Suprapubic skin (tissue), 4 donors: ENCODE results near the gene UQCRC1. TPM values are rescaled to one million over a fixed set of nuclear protein-coding genes. Genes with fewer than 3 reads are reported as not detected.

Source experiments
- DNase-seq, 2 donors: peaks; one replicate each; pipeline ENCODE4 v3.0.0-alpha.2; 2019; ENCODE audit warnings: low spot score in 2 of 2
- H3K27ac ChIP-seq: fragments of 200-600 bp; sonication (generic); one replicate; pipeline ENCODE4 v1.5.1; 2019
- H3K27me3 ChIP-seq: fragments of 200-600 bp; sonication (generic); one replicate; pipeline ENCODE4 v1.5.1; 2019
- H3K36me3 ChIP-seq: fragments of 200-600 bp; sonication (generic); one replicate; pipeline ENCODE4 v1.5.1; 2019
- H3K4me1 ChIP-seq: fragments of 200-600 bp; sonication (generic); one replicate; pipeline ENCODE4 v1.5.1; 2019
- H3K4me3 ChIP-seq: fragments of 200-600 bp; sonication (generic); one replicate; pipeline ENCODE4 v1.5.1; 2019; ENCODE audit warnings: mild to moderate bottlenecking
- H3K9me3 ChIP-seq: fragments of 200-600 bp; sonication (generic); one replicate; pipeline ENCODE4 v1.5.1; 2019
- CTCF ChIP-seq, 2 donors: fragments of 200-600 bp in 1 of 2; fragments of 450-650 bp in 1 of 2; sonication (generic) in 1 of 2; IDR thresholded peaks; one replicate each; pipeline ENCODE4 v1.5.1; 2016 to 2019; ENCODE audit warnings: antibody characterized with exemption in 2 of 2, mild to moderate bottlenecking in 1 of 2, moderate library complexity in 1 of 2
- EP300 ChIP-seq: sonication (generic); formaldehyde crosslinking; IDR thresholded peaks from one replicate; pipeline ENCODE4 v1.6.1; 2017; ENCODE audit warnings: antibody characterized with exemption
- POLR2A ChIP-seq, 2 donors: fragments of 450-650 bp; IDR thresholded peaks; one replicate each; pipeline ENCODE4 v1.6.1; 2017; ENCODE audit warnings: antibody characterized with exemption in 2 of 2, mild to moderate bottlenecking in 2 of 2, moderate library complexity in 2 of 2
- POLR2AphosphoS5 ChIP-seq, 3 donors: sonication (generic); formaldehyde crosslinking; IDR thresholded peaks; one replicate each; pipeline ENCODE4 v1.6.1; 2017; ENCODE audit warnings: antibody characterized with exemption in 3 of 3
- WGBS: methylation state at CpG from one replicate; pipeline ENCODE4 v1.1.5; 2018; 5-methylcytosine and 5-hydroxymethylcytosine counted together
- total RNA-seq, 4 donors: library from RNA; depleted of rRNA; stranded (reverse); fragments of >200 nt; gene quantifications; one replicate each; pipeline ENCODE4 v1.1.0, GENCODE V29; 2016

The UQCRC1 gene
- total RNA-seq, 4 donors from 2014 or later = 294 to 337 (median 319) TPM

GRCh38 chr3:48619541-48620524 is 10.4 kb upstream of the UQCRC1 start:
- H3K36me3 ChIP-seq = no peaks in the 10 kb centered on the region
- no peak overlapping the region for H3K27ac ChIP-seq
- no peak for TF ChIP-seq POLR2A (IDR thresholded peaks at IDR 0.05)
- TF ChIP-seq POLR2AphosphoS5 (IDR thresholded peaks at IDR 0.05) = no peak
- no peak for TF ChIP-seq EP300
- TF ChIP-seq CTCF (IDR thresholded peaks at IDR 0.05) = no peak

GRCh38 chr3:48617559-48617958 is 8.1 kb upstream of the UQCRC1 start:
- TF ChIP-seq EP300 (no peak), POLR2A (IDR thresholded peaks at IDR 0.05) (no peak), CTCF (IDR thresholded peaks at IDR 0.05) (no peak), POLR2AphosphoS5 (IDR thresholded peaks at IDR 0.05) (no peak)
- Histone ChIP-seq H3K4me3 (no peak overlapping the region), H3K27ac (no peak overlapping the region), H3K4me1 (no peaks in the 10 kb centered on the region), H3K36me3 (no peaks in the 10 kb centered on the region), H3K27me3 (no peaks in the 10 kb centered on the region), H3K9me3 (peaks cover 9% of the 10 kb centered on the region)
- 94% methylated on average over 4 of the region's 4 CpGs for WGBS
- no peak for DNase-seq

More at GRCh38 chr3:48619541-48620524, 10.4 kb upstream of the UQCRC1 start:
- 75% methylated on average over 6 of the region's 7 CpGs for WGBS
- no peak for DNase-seq
- Histone ChIP-seq H3K27me3 (no peaks in the 10 kb centered on the region), H3K9me3 (peaks cover 9% of the 10 kb centered on the region), H3K4me3 (no peak overlapping the region), H3K4me1 (no peaks in the 10 kb centered on the region)

GRCh38 chr3:48614044-48614443 is 4.6 kb upstream of the UQCRC1 start:
- no peak for DNase-seq
- WGBS = 66% methylated on average over 3 of the region's 3 CpGs
- peaks cover 9% of the 10 kb centered on the region for H3K9me3 ChIP-seq
- H3K4me1 ChIP-seq = peaks cover 6% of the 10 kb centered on the region
- no peaks in the 10 kb centered on the region for H3K36me3 ChIP-seq
- H3K27ac ChIP-seq = no peak overlapping the region
- H3K27me3 ChIP-seq = no peaks in the 10 kb centered on the region
- H3K4me3 ChIP-seq = no peak overlapping the region
- TF ChIP-seq EP300 (no peak), POLR2A (IDR thresholded peaks at IDR 0.05) (no peak), POLR2AphosphoS5 (IDR thresholded peaks at IDR 0.05) (no peak), CTCF (IDR thresholded peaks at IDR 0.05) (no peak)

GRCh38 chr3:48612309-48612708 is 2.9 kb upstream of the UQCRC1 start:
- no peak for DNase-seq
- peaks cover 19% of the 10 kb centered on the region for H3K4me1 ChIP-seq
- H3K4me3 ChIP-seq = no peak overlapping the region
- no peak for TF ChIP-seq POLR2AphosphoS5 (IDR thresholded peaks at IDR 0.05)
- TF ChIP-seq POLR2A (IDR thresholded peaks at IDR 0.05) = no peak
- no peak for TF ChIP-seq EP300
- no peak for TF ChIP-seq CTCF (IDR thresholded peaks at IDR 0.05)
- H3K27ac ChIP-seq = no peak overlapping the region
- 57% methylated on average over 1 of the region's 1 CpG for WGBS
- H3K27me3 ChIP-seq = no peaks in the 10 kb centered on the region
- H3K9me3 ChIP-seq = no peaks in the 10 kb centered on the region
- no peaks in the 10 kb centered on the region for H3K36me3 ChIP-seq

- WGBS = 91% methylated on average over 5 of the region's 5 CpGs
- Histone ChIP-seq H3K4me1 (peaks cover 19% of the 10 kb centered on the region), H3K36me3 (peaks cover 40% of the 10 kb centered on the region), H3K4me3 (no peak overlapping the region), H3K27ac (no peak overlapping the region), H3K27me3 (no peaks in the 10 kb centered on the region), H3K9me3 (no peaks in the 10 kb centered on the region)
- DNase-seq = no peak
- TF ChIP-seq EP300 (no peak), POLR2A (IDR thresholded peaks at IDR 0.05) (no peak), POLR2AphosphoS5 (IDR thresholded peaks at IDR 0.05) (no peak), CTCF (IDR thresholded peaks at IDR 0.05) (no peak)
Measured at GRCh38 chr3:48607519-48607918, 1.9 kb downstream of the UQCRC1 start.
